GM19035 (cell line): ENCODE measurements around the gene UNC93B1.

Experiments
- ATAC-seq: cut with Tn5 transposase; IDR thresholded peaks from one replicate; pipeline ENCODE4 v1.9.1; 2021; ENCODE audit not compliant: unreplicated experiment

The UNC93B1 gene

GRCh38 chr11:68025047-68025446 lies 21.1 kb upstream of the UNC93B1 start:
- ATAC-seq, result no peak

- ATAC-seq, result no peak
Observed at GRCh38 chr11:68024508-68024907, 20.6 kb upstream of the UNC93B1 start.

DNA sequence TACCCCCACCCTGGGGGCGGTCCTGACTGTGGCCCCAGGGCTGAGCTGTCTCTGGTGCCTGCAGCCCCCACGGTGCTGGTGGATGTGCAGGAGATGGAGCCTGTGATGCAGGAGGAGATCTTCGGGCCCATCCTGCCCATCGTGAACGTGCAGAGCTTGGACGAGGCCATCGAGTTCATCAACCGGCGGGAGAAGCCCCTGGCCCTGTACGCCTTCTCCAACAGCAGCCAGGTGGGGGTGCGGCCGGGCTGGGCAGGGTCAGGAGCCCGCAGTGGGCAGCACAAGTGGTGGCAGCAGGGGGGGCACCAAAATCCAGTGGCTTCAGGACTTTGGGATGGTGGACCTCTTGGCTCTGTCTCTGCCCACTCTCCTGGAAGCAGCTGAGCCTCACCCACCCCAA lies 18.6 kb upstream of the UNC93B1 start:
- ATAC-seq, result no peak

DNA sequence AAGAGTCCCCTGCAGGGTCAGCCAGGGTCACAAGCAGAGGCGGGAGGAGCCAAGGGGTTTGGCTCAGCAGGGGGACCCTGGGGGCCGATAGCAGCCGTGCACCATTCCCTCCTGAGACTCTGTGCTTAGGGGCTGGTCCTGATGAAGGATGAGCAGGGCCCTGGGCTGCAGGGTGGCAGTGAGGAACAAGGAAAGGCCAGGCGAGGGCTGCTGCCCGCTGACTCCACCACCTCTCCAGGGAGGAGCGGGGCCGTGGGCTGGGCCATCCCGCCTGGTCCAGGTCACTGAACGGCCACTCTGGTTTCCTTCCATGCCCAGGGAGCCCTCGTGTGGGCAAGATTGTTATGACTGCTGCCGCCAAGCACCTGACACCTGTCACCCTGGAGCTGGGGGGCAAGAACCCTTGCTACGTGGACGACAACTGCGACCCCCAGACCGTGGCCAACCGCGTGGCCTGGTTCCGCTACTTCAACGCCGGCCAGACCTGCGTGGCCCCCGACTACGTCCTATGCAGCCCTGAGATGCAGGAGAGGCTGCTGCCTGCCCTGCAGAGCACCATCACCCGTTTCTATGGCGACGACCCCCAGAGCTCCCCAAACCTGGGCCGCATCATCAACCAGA lies 17.4 kb upstream of the UNC93B1 start:
- ATAC-seq, result no peak

GRCh38 chr11:68020575-68020974 lies 16.7 kb upstream of the UNC93B1 start:
- no peak for ATAC-seq

DNA sequence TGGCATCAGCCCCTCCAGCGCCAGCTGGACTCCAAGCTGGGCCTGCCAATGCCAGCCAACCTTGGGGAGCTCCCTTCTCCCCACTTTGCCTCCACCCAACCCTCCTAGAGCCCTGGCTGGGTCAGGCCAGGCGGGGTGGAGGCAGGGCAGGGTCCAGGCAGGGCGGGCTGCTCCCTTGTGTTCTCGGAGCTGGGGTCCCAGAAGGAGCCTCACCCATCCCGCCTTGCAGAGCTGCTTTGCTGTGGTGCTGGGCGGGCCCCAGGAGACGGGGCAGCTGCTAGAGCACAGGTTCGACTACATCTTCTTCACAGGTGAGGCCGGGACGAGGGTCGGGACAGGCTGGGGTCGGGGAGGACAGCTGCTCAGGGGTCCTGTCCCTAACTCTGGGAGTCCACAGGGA lies 15.6 kb upstream of the UNC93B1 start:
- no peak for ATAC-seq

DNA sequence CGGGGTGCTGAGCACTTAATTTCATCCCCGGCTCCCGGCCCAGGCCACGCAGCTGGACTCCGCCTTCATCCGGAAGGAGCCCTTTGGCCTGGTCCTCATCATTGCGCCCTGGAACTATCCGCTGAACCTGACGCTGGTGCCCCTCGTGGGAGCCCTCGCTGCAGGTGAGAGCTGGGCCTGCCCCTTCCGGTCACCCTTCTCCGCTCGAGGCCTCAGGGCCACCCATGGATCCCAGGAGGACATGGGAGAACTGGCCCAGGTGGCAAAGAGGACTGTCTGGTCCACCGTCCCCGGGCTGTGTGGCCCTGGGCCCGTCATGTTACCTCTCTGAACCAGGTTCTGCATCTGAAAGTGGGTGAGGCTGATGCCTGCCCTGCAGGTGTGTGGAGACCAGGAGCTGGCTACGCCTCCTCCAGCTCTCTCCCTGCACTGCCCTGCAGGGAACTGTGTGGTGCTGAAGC lies 14.9 kb upstream of the UNC93B1 start:
- no peak for ATAC-seq

DNA sequence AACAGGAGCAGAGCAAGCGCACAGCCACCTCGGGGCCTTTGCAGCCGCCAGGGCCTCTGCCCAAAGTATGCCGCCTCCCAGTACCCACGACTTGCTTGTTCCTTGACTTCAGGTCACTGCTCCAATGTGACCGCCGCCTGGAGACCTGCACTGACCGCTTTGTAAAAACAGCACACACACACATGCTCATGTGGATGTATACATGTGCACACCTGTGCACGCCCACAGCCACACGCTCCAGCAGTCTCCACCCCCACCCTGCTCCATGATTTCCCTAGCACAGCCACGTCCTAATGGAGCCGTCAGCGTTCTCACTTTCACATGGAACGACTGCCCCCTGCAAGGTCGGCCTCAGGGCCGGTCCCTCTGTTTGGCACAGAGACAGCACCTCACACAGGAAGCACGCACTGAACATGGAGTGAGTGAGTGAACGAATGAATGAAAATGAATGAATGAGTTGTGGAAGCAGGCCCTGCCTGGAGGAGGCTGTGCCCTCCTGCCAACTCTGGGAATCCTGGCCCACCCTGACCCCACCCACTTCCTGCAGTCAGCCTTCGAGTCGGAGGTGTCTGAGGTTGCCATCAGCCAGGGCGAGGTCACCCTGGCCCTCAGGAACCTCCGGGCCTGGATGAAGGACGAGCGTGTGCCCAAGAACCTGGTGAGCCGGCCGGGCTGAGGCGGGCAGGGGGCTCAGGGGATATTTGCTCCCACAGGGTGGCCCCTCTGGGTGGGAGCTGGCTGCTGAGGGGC lies 14.3 kb upstream of the UNC93B1 start:
- ATAC-seq, result no peak

DNA sequence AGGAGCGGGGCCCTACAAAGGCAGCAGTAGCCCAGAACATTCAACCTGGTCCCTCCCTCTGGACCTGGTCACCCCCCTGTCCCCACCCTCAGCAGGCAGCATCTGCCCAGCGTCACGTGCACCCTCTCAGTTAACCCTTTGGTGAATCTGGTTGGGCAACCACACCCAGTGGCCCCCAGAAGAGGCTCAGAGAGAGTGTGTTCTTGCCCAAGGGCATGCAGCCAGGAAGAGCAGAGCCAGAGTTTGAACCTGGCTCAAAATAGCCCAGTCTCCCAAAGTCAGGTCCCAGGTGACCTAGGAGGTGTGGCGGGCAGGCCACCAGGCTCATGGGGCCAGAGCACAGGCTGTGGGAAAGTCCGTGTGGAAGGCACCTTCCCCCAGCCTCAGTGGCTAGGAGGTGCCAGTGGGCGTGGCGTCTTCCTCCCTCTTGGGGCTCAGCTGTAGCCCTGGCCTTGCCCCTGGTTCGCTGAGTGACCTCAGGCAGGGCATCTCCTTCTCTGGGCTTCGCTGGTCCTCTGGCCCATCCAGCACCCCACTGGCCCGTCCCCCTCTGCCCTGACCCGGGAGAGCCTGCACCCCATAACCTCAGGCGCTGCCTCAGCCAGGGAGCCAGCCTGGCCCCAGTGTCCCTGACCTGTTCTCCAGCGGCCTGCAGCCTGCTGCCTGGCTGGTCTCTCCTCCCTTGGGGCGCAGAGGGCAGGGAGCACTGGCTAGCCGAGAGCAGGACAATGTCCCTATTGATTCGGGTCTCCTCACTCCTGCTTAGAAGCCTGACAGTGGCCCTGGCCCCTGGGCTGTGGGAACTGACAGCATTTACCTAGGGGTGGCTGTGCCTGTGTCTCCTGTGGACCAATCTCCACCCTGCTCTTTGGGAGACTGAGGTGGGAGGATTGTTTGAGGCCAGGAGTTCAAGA lies 13.3 kb upstream of the UNC93B1 start:
- ATAC-seq, result no peak

GRCh38 chr11:68016161-68016903 lies 12.4 kb upstream of the UNC93B1 start:
- no peak for ATAC-seq

DNA sequence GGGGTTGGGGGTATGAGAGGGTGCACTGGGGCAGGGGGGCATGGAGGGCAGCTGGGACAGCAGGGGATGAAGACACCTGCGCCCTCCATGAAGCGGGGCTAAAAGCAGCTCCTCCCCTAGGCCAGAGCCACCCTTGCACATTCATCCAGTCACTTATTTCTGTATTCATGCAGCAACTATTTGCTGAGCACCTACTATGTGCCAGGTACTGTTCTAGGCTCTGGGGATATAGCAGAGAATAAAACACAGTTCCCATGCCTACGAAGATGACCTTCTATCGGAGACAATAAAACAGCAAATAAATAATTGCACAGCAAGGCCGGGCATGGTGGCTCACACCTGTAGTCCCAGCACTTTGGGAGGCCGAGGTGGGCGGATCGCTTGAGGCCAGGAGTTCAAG lies 11.6 kb upstream of the UNC93B1 start:
- no peak for ATAC-seq

DNA sequence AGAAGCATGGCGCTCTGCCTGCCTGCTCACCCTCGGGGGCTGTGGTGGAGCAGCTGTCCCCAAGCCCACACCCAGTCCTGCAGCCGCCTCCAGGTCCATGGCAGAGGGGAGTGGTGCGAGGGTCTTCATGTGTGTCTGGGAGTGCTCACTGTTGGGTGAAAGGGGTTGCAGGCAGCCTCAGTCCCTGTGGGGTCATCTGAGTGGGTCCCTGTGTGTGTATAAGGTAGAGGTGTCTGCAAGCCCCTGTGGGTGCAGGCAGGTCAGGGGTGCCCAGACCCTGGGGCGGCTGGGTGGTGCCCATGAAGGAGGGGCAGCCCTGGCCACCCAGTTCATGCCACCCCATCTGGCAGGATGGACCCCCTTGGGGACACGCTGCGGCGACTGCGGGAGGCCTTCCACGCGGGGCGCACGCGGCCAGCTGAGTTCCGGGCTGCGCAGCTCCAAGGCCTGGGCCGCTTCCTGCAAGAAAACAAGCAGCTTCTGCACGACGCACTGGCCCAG lies 11.1 kb upstream of the UNC93B1 start:
- ATAC-seq, result no peak

DNA sequence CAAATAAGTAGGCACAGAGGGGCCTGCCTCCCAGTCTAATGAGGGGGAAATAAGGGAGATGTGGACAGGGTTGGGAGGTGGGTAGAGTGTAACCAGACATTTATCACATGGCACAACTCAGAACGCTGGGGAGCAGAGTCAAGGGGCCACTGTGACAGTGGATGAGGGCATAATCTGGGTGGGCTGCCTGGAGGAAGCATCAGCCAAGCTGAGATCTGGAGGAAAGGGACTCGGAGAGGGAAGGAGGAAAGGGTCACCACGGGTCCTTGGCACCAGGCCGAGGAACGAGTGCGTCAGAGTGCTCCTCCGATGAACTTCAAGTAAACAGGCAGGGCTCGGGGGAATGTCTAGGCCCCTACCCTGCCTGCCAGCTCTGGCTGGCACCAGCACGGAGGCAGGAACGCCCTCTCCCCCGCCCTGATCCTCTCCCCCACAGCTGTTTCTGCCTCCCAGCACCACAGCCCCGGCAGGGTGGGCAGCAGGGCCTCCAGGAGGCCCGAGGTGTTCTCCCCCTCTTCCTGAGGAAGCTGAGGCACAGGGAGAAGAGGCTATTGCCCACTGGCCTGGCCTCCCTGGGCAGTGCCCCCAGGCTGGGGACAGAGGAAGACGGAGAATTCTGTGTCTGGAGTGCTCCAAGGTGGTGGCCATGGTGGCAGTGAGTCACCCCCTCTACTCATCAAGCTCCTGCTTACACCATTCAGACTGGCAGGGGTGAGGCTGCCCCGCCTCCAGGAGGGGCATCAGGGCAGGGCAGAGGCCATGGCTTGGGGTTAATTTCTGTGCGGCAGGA lies 10.5 kb upstream of the UNC93B1 start:
- ATAC-seq, result no peak

DNA sequence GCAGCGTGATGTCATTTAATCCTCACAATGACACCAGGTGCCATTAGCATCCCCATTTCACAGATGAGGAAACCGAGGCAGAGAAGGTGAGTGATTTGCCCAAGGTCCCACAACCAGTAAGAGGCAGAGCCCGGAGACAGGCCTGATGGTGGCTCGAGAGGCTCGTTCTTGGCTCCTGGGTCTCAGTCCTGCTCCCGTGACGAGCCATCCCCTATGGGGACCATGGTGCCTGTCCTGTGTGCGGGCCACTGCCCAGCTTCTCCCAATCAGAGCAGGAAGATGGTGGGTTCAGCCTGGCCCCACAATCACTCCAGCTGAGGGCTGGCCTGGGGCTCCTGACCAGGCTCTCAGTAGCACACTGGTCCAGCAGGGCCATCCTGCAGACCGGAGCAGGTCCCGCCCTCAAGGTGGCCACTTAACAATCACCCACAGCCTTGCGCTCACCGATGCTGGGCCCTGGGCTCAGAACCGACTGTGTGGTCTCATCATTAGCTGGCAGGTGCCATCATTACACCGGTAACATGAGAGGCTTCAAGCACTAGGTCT lies 9.8 kb upstream of the UNC93B1 start:
- no peak for ATAC-seq

DNA sequence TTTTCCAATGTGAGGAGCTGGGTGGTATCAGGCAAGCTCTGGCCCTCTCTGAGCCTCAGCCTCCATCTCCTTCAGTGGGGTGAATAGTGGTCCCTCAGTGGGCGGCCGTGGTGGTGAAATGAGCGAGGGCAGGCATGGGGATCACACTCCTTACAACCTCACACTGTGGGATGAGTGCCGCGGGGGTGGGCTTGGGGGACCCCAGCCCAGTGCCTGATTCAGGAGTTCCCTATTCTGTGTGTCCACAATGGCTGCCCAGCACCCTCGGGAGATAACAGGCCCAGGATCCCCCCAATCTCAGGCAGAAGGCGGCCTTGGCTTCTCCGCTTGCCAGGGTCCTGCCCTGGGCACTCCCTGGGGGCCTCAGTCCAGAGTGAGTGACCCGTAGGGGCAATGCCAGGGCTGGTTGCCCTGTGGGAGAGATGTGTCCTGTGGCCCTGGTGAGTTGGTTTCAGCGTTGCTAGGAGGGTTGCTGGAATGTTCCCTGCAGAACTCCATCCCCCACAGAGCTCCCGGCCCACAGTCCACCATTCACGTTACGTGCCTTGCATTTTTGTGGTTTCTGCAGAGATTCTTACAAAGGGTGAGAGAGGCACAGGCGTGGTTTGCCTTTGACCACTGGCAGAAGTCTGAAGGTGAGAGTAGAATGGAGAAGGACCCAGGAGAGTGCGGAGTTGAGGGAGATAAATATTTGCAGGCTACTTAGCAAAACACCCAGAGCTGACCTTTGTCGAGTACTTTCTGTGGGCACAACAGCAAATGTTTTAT lies 9.1 kb upstream of the UNC93B1 start:
- no peak for ATAC-seq

GRCh38 chr11:68012044-68012842 lies 8.3 kb upstream of the UNC93B1 start:
- ATAC-seq, result no peak

GRCh38 chr11:68011051-68011943 lies 7.4 kb upstream of the UNC93B1 start:
- ATAC-seq, result no peak
